A549 (cell line): Measurements from ENCODE around the gene ISG15. TPM values are rescaled to one million over a fixed set of nuclear protein-coding genes. Genes with fewer than 3 reads are reported as not detected.

Experiments
- ATAC-seq, 2 experiments: fragments of 200-7000 bp in 1 of 2; fragments of >200 bp in 1 of 2; cut with Nextera tagmentation in 1 of 2; cut with Tn5 transposase in 1 of 2; 3 replicates each; pipeline versions ENCODE4 v1.8.0 to v1.9.1; 2018 to 2020; ENCODE audit warnings: mild to moderate bottlenecking in 1 of 2, moderate library complexity in 1 of 2
- CTCF ChIA-PET: fragments of 300-600 bp; sonication (Branson Sonifier 250); formaldehyde crosslinking; extraction: SDS; loops from one replicate; lab custom pipeline; 2021; ENCODE audit warnings: antibody characterized with exemption, inconsistent platforms; lab: Yijun Ruan, JAX
- POLR2A ChIA-PET: fragments of 350-600 bp; formaldehyde crosslinking; extraction: SDS; loops from one replicate; lab custom pipeline; 2021; ENCODE audit warnings: antibody characterized with exemption, inconsistent platforms; lab: Yijun Ruan, JAX
- DNase-seq, 2 experiments: peaks; one replicate each; pipeline versions ENCODE4 v3.0.0 to v3.0.0-alpha.2; 2011 to 2016; ENCODE audit warnings: low read depth in 1 of 2, low spot score in 1 of 2
- FAIRE-seq: peaks from 2 replicates; lab custom pipeline; 2011; peaks lifted over from hg19 to GRCh38; lab: Jason Lieb, UNC
- H3K27ac ChIP-seq, 2 experiments: fragments of >200 bp; sonication (Bioruptor Twin); formaldehyde crosslinking; 3 replicates each; pipeline ENCODE4 v1.5.1; 2016 to 2017
- H3K4me1 ChIP-seq: fragments of >200 bp; sonication (Bioruptor Twin); formaldehyde crosslinking; 3 replicates; pipeline ENCODE4 v1.6.1; 2016
- H3K4me2 ChIP-seq: fragments of >200 bp; sonication (Bioruptor Twin); formaldehyde crosslinking; 3 replicates; pipeline ENCODE4 v1.6.1; 2016
- H3K4me3 ChIP-seq: fragments of >200 bp; sonication (Bioruptor Twin); formaldehyde crosslinking; 3 replicates; pipeline ENCODE4 v1.5.1; 2016
- H3K9me3 ChIP-seq: fragments of >200 bp; sonication (Bioruptor Twin); formaldehyde crosslinking; 3 replicates; pipeline ENCODE4 v1.6.1; 2016
- BCL3 ChIP-seq: fragments of >200 bp; sonication (Bioruptor Twin); formaldehyde crosslinking; IDR thresholded peaks from 3 replicates; pipeline ENCODE4 v1.6.1; 2016
- BHLHE40 ChIP-seq: IDR thresholded peaks from 2 replicates; pipeline ENCODE4 v1.6.1; 2012; ENCODE audit warnings: low read depth, low read length, inconsistent platforms
- CHD4 ChIP-seq: fragments of 200-600 bp; sonication (generic); IDR thresholded peaks from 2 replicates; pipeline ENCODE4 v1.6.1; 2016; ENCODE audit warnings: antibody characterized with exemption, mild to moderate bottlenecking, borderline replicate concordance
- CTCF ChIP-seq: fragments of >200 bp; sonication (Bioruptor Twin); formaldehyde crosslinking; IDR thresholded peaks from 3 replicates; pipeline ENCODE4 v1.5.1; 2016
- ELK1 ChIP-seq: fragments of 150-350 bp; IDR thresholded peaks from 2 replicates; pipeline ENCODE4 v1.6.1; 2014; ENCODE audit warnings: low read depth, mild to moderate bottlenecking, low read length
- EP300 ChIP-seq, 2 experiments: fragments of >200 bp; sonication (Bioruptor Twin); formaldehyde crosslinking; IDR thresholded peaks; 2 replicates in 1 of 2; 3 replicates in 1 of 2; pipeline ENCODE4 v1.6.1; 2016 to 2017
- GATA3 ChIP-seq: IDR thresholded peaks from 2 replicates; pipeline ENCODE4 v1.6.1; 2012; ENCODE audit warnings: borderline replicate concordance
- HDAC2 ChIP-seq: fragments of 200-600 bp; sonication (generic); IDR thresholded peaks from 2 replicates; pipeline ENCODE4 v1.6.1; 2016
- HES2 ChIP-seq: fragments of >200 bp; sonication (Bioruptor Twin); formaldehyde crosslinking; IDR thresholded peaks from 2 replicates; pipeline ENCODE4 v1.6.1; 2016
- JUN ChIP-seq, 2 experiments: fragments of >200 bp; sonication (Bioruptor Twin); formaldehyde crosslinking; IDR thresholded peaks; 2 replicates in 1 of 2; 3 replicates in 1 of 2; pipeline ENCODE4 v1.6.1; 2016 to 2017
- MAFK ChIP-seq: fragments of 450-650 bp; IDR thresholded peaks from 2 replicates; pipeline ENCODE4 v1.6.1; 2014; ENCODE audit not compliant: partially characterized antibody
- NPAS2 ChIP-seq: fragments of 250-450 bp; sonication (Bioruptor Pico); IDR thresholded peaks from 2 replicates; pipeline ENCODE4 v1.8.0; 2022; ENCODE audit warnings: mild to moderate bottlenecking, moderate library complexity, borderline replicate concordance
- POLR2A ChIP-seq: IDR thresholded peaks from 2 replicates; pipeline ENCODE4 v1.6.1; 2012; ENCODE audit warnings: mild to moderate bottlenecking, low read length
- RARB ChIP-seq: fragments of 250-450 bp; sonication (Bioruptor Pico); IDR thresholded peaks from 2 replicates; pipeline ENCODE4 v1.8.0; 2021; ENCODE audit warnings: mild to moderate bottlenecking, moderate library complexity
- REST ChIP-seq: fragments of 200-600 bp; sonication (generic); IDR thresholded peaks from 2 replicates; pipeline ENCODE4 v1.6.1; 2016; ENCODE audit warnings: antibody characterized with exemption, mild to moderate bottlenecking, moderate library complexity
- ZFP36 ChIP-seq: fragments of 450-650 bp; IDR thresholded peaks from 2 replicates; pipeline ENCODE4 v1.6.1; 2014; ENCODE audit warnings: borderline replicate concordance; ENCODE audit not compliant: partially characterized antibody
- ZSCAN20 ChIP-seq: fragments of 250-450 bp; sonication (Bioruptor Pico); IDR thresholded peaks from 2 replicates; pipeline ENCODE4 v1.8.0; 2022; ENCODE audit warnings: mild to moderate bottlenecking, moderate library complexity
- WGBS: methylation state at CpG from one replicate; pipeline ENCODE4 v1.1.6; 2017; ENCODE audit errors: missing lambda C conversion rate; 5-methylcytosine and 5-hydroxymethylcytosine counted together
- polyA plus RNA-seq, 4 experiments: library from polyadenylated mRNA; depleted of rRNA in 3 of 4; stranded (reverse); fragments of >200 nt; fragmentation: RNase III in 1 of 4; extraction: RNeasy Plus Mini Kit Qiagen cat#74134 plus additional on column Dnase treatment in 1 of 4; gene quantifications; 2 replicates in 3 of 4; 3 replicates in 1 of 4; pipeline ENCODE4 v1.2.3, GENCODE V29; 2011 to 2017

ISG15 gene
- polyA plus RNA-seq, 2 of the 4 experiments (the other 2 are of a cell fraction) = 4.6 to 11.2 TPM

- 67% methylated on average over 20 of the region's 44 CpGs for WGBS
- POLR2A ChIA-PET = no interaction called here
- Histone ChIP-seq H3K27ac (0 out of 6 replicates have a peak overlapping the region, but pooled peaks of 1 of the 2 experiments have one; percentile 66), H3K4me1 (peaks cover 7% of the 10 kb centered on the region; the same call in 1 of the 3 replicates), H3K9me3 (no peaks in the 10 kb centered on the region), H3K4me2 (peak overlapping the region; percentile 48; the same call in 1 of the 3 replicates), H3K4me3 (no peak overlapping the region)
- no peak for DNase-seq
- no peak for TF ChIP-seq BCL3
- TF ChIP-seq ZFP36 = no peak
- no peak for TF ChIP-seq POLR2A
- no peak for TF ChIP-seq EP300 (IDR thresholded peaks at IDR 0.05)
- no peak for TF ChIP-seq ELK1
- no peak for TF ChIP-seq CTCF
- TF ChIP-seq ZSCAN20 (CRISPR knock-in tag) = no peak
- no peak for TF ChIP-seq REST
- ATAC-seq = 0 out of 6 replicates have a peak, but pooled peaks of 1 of the 2 experiments have one; percentile 10
- CTCF ChIA-PET = no interaction called here
- no peak for FAIRE-seq
Observed at GRCh38 chr1:978069-978834, 35.0 kb upstream of the ISG15 start.

- Histone ChIP-seq H3K27ac (no peak overlapping the region), H3K4me3 (no peak overlapping the region), H3K4me1 (peaks cover 7% of the 10 kb centered on the region; the same call in 1 of the 3 replicates), H3K4me2 (no peak overlapping the region), H3K9me3 (no peaks in the 10 kb centered on the region)
- ChIA-PET CTCF (interaction anchor here (6.2 to 7.6 kb wide), 2 partner anchors 24 to 83 kb away, joined by 52 to 126 read pairs; no protein-coding TSS in a partner anchor), POLR2A (no interaction called here)
- DNase-seq (no peak), ATAC-seq (no peak), FAIRE-seq (no peak)
- WGBS = 83% methylated on average over 23 of the region's 60 CpGs
- TF ChIP-seq RARB (CRISPR knock-in tag) (no peak), BHLHE40 (no peak), HES2 (no peak), MAFK (no peak), JUN (IDR thresholded peaks at IDR 0.05) (no peak), REST (no peak), NPAS2 (no peak), POLR2A (no peak), HDAC2 (no peak), CHD4 (no peak), GATA3 (no peak), BCL3 (no peak), ZFP36 (no peak)
Observed at GRCh38 chr1:978835-979743, 34.2 kb upstream of the ISG15 start.
